WTC11 (cell line): Measurements from ENCODE around the gene VNN1. TPM values are rescaled to one million over a fixed set of nuclear protein-coding genes. Genes with fewer than 3 reads are reported as not detected.
"Not testable (repeated sequence)": the region's sequence is repeated elsewhere in the genome, so short reads cannot be mapped to it uniquely, and the experiment has no call there.

ENCODE experiments used
- ATAC-seq: fragments of 200-7000 bp; cut with Tn5 transposase; 2 replicates; pipeline ENCODE4 v1.10.0; 2021; ENCODE audit warnings: mild to moderate bottlenecking, moderate library complexity
- CTCF ChIA-PET: fragments of 300-600 bp; sonication (Branson Sonifier 250); formaldehyde crosslinking; loops from one replicate; lab custom pipeline; 2021; ENCODE audit warnings: antibody characterized with exemption; lab: Charles Lee
- POLR2A ChIA-PET: fragments of 350-600 bp; sonication (Branson Sonifier 250); formaldehyde crosslinking; loops from one replicate; lab custom pipeline; 2021; ENCODE audit warnings: antibody characterized with exemption; lab: Charles Lee
- DNase-seq: peaks from one replicate; pipeline ENCODE4 v3.0.0; 2021; ENCODE audit warnings: low spot score
- H3K27ac Mint-ChIP-seq: 2 replicates; pipeline ENCODE4 v1.8.0; 2021; ENCODE audit warnings: mixed read lengths
- H3K27me3 Mint-ChIP-seq: 2 replicates; pipeline ENCODE4 v1.8.0; 2021; ENCODE audit warnings: low read depth, mild to moderate bottlenecking, moderate library complexity, mixed read lengths
- H3K36me3 Mint-ChIP-seq: 2 replicates; pipeline ENCODE4 v1.8.0; 2021; ENCODE audit warnings: mixed read lengths
- H3K4me1 Mint-ChIP-seq: 2 replicates; pipeline ENCODE4 v1.8.0; 2022; ENCODE audit warnings: mixed read lengths
- H3K4me3 Mint-ChIP-seq: 2 replicates; pipeline ENCODE4 v1.8.0; 2021; ENCODE audit warnings: mild to moderate bottlenecking, moderate library complexity, mixed read lengths
- H3K9me3 Mint-ChIP-seq: 2 replicates; pipeline ENCODE4 v1.8.0; 2021; ENCODE audit warnings: mixed read lengths
- CREB1 ChIP-seq: sonication (generic); formaldehyde crosslinking; IDR thresholded peaks from 2 replicates; pipeline ENCODE4 v1.8.0; 2023; ENCODE audit warnings: mild to moderate bottlenecking, missing genetic modification reagents
- CREM ChIP-seq: sonication (generic); formaldehyde crosslinking; IDR thresholded peaks from 2 replicates; pipeline ENCODE4 v1.8.1; 2022; ENCODE audit warnings: mild to moderate bottlenecking, missing genetic modification reagents, moderate library complexity
- ESRRA ChIP-seq: sonication (generic); formaldehyde crosslinking; IDR thresholded peaks from 2 replicates; pipeline ENCODE4 v1.8.1; 2022; ENCODE audit warnings: mild to moderate bottlenecking, missing genetic modification reagents, borderline replicate concordance
- FOXJ3 ChIP-seq: sonication (generic); formaldehyde crosslinking; IDR thresholded peaks from 2 replicates; pipeline ENCODE4 v1.9.0; 2021; ENCODE audit warnings: missing genetic modification reagents, mild to moderate bottlenecking, borderline replicate concordance
- FOXP1 ChIP-seq: sonication (generic); formaldehyde crosslinking; IDR thresholded peaks from 2 replicates; pipeline ENCODE4 v1.8.0; 2022; ENCODE audit warnings: missing genetic modification reagents, mild to moderate bottlenecking, moderate library complexity, borderline replicate concordance
- GABPB1 ChIP-seq: sonication (generic); formaldehyde crosslinking; IDR thresholded peaks from 2 replicates; pipeline ENCODE4 v1.8.1; 2023; ENCODE audit warnings: mild to moderate bottlenecking, missing genetic modification reagents
- IRF2 ChIP-seq: sonication (generic); formaldehyde crosslinking; IDR thresholded peaks from 2 replicates; pipeline ENCODE4 v1.8.0; 2022; ENCODE audit warnings: low read depth, missing genetic modification reagents, borderline replicate concordance
- JUN ChIP-seq: sonication (generic); formaldehyde crosslinking; IDR thresholded peaks from 2 replicates; pipeline ENCODE4 v1.8.0; 2023; ENCODE audit warnings: mild to moderate bottlenecking, missing genetic modification reagents
- KAT7 ChIP-seq: sonication (generic); formaldehyde crosslinking; IDR thresholded peaks from 2 replicates; pipeline ENCODE4 v1.8.1; 2023; ENCODE audit warnings: missing genetic modification reagents, mild to moderate bottlenecking, borderline replicate concordance
- NFE2L1 ChIP-seq: sonication (generic); formaldehyde crosslinking; IDR thresholded peaks from 2 replicates; pipeline ENCODE4 v1.8.1; 2023; ENCODE audit warnings: missing genetic modification reagents
- NR1H2 ChIP-seq: sonication (generic); formaldehyde crosslinking; IDR thresholded peaks from 2 replicates; pipeline ENCODE4 v1.9.0; 2021; ENCODE audit warnings: mild to moderate bottlenecking, moderate library complexity, missing genetic modification reagents
- RORB ChIP-seq: fragments of 250-450 bp; sonication (Bioruptor Pico); IDR thresholded peaks from 2 replicates; pipeline ENCODE4 v1.9.0; 2021; ENCODE audit warnings: mild to moderate bottlenecking
- ZNF317 ChIP-seq: sonication (generic); formaldehyde crosslinking; IDR thresholded peaks from 2 replicates; pipeline ENCODE4 v1.8.1; 2023; ENCODE audit warnings: low read depth, mild to moderate bottlenecking, moderate library complexity, missing genetic modification reagents, borderline replicate concordance
- total RNA-seq: library from RNA; stranded (reverse); gene quantifications from 3 replicates; pipeline ENCODE4 v1.2.3, GENCODE V29; 2021
- TF ChIP-seq, protein P1 (sequence below): sonication (generic); formaldehyde crosslinking; IDR thresholded peaks from 2 replicates; pipeline ENCODE4 v1.8.0; 2022; ENCODE audit warnings: mild to moderate bottlenecking, missing genetic modification reagents
- TF ChIP-seq, protein P2 (sequence below): fragments of 250-450 bp; sonication (Bioruptor Pico); conservative IDR thresholded peaks from 2 replicates; pipeline ENCODE4 v1.9.0; 2021; ENCODE audit warnings: mild to moderate bottlenecking
- TF ChIP-seq, protein P3 (sequence below): fragments of 250-450 bp; sonication (Bioruptor Pico); IDR thresholded peaks from 2 replicates; pipeline ENCODE4 v2.1.2; 2022; ENCODE audit warnings: mild to moderate bottlenecking, moderate library complexity
- TF ChIP-seq, protein P4 (sequence below): sonication (generic); formaldehyde crosslinking; IDR thresholded peaks from 2 replicates; pipeline ENCODE4 v1.8.0; 2023; ENCODE audit warnings: mild to moderate bottlenecking, missing genetic modification reagents
- TF ChIP-seq, protein P5 (sequence below): sonication (generic); formaldehyde crosslinking; IDR thresholded peaks from 2 replicates; pipeline ENCODE4 v1.8.1; 2022; ENCODE audit warnings: low read depth, missing genetic modification reagents, borderline replicate concordance

The VNN1 gene
- total RNA-seq, 1 experiment from 2014 or later = 0.04 TPM

DNA sequence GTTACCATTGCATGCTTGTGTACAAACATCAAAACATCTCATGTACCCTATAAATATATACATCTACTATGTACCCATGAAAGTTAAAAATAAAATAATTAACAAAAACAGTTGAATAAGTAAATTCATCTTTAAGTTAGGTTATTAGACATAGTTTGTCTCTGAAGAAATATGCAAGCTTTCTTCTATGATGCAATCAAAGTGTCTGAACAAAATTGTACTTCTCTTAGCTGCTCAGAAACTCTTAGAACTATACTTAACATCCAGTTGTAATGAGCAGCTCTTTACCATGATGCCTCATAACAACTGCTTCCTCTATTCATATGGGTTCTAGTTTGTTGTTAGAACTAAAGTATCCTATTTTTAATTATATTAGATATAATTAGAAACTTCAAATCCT lies 5.9 kb downstream of the VNN1 start:
- ChIA-PET CTCF (no interaction called here), POLR2A (no interaction called here)
- H3K27me3 Mint-ChIP-seq = no peaks in the 10 kb centered on the region
- no peaks in the 10 kb centered on the region for H3K4me1 Mint-ChIP-seq
- no peak overlapping the region for H3K27ac Mint-ChIP-seq
- ATAC-seq = no peak
- no peak overlapping the region for H3K4me3 Mint-ChIP-seq
- H3K9me3 Mint-ChIP-seq = peaks cover 17% of the 10 kb centered on the region
- no peak for DNase-seq
- no peak for TF ChIP-seq GABPB1
- no peak for TF ChIP-seq NR1H2
- no peak for TF ChIP-seq FOXP1 (CRISPR knock-in tag)
- H3K36me3 Mint-ChIP-seq = peaks cover 8% of the 10 kb centered on the region; the same call in 1 of the 2 replicates

DNA sequence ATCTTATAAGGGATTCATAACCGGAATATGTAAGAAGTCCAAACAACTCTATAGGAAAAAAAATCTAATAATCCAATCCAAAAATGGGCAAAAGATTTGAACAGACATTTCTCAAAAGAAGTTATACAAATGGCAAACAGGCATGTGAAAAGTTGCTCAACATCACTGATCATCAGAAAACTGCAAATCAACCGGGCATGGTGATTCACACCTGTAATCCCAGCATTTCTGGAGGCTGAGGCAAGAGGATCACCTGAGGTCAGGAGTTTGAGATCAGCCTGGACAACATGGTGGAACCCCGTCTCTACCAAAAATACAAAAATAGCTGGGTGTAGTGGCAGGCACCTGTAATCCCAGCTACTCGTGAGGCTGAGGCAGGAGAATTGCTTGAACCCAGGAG lies 7.1 kb downstream of the VNN1 start:
- CTCF ChIA-PET = not testable (repeated sequence)

DNA sequence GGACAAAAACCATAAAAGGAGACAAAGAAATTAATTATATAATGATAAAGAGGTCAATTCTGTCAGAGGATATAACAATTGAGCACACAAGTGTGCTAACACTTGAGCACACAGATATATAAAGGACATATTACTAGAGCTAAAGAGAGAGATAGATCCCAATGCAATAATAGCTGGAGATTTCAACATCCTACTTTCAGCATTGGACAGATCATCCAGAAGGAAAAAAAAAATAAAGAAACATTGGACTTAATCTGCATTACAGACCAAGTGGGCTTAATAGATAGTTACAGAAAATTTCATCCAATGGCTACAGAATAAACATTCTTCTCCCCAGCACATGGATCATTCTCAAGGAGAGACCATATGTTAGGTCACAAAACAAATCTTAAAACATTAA lies 9.9 kb downstream of the VNN1 start:
- ChIA-PET POLR2A (no interaction called here), CTCF (no interaction called here)
- peaks cover 8% of the 10 kb centered on the region; the same call in 1 of the 2 replicates for H3K36me3 Mint-ChIP-seq
- no peak overlapping the region for H3K27ac Mint-ChIP-seq
- H3K4me3 Mint-ChIP-seq = no peak overlapping the region
- DNase-seq (no peak), ATAC-seq (no peak)
- TF ChIP-seq NFE2L1 (no peak), KAT7 (no peak)
- TF ChIP-seq, protein P1, sequence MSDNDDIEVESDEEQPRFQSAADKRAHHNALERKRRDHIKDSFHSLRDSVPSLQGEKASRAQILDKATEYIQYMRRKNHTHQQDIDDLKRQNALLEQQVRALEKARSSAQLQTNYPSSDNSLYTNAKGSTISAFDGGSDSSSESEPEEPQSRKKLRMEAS (CRISPR knock-in tag) = no peak
- TF ChIP-seq, protein P2, sequence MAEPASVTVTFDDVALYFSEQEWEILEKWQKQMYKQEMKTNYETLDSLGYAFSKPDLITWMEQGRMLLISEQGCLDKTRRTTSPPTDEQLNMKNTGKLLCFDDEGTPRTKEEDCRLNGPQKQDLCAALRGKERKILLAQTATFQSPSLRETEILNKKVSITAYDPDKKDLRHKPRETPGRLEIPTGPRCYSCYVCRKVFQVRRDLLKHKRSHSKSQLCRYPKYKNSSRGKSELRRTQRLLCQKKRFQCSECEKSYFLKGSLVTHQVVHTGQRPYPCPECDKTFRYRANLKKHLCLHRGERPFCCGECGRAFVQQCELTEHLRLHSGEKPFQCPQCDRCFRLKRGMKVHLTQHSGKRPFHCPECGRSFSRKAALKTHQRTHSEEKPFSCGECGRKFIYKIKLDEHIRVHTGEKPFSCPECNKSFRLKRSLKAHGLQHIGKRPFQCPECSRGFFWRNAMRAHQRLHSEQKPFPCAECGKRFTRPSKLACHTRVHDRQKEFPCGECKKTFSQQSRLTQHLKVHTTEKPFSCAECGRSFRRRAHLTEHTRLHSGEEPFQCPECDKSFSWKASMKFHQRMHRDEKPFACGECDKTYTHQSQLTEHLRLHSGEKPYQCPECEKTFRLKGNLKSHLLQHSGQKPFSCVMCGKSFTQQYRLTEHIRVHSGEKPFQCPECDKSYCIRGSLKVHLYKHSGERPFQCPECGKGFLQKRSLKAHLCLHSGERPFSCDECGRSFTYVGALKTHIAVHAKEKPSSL (CRISPR knock-in tag) = no peak
- H3K9me3 Mint-ChIP-seq = peaks cover 17% of the 10 kb centered on the region
- H3K27me3 Mint-ChIP-seq = no peaks in the 10 kb centered on the region; the same call in 1 of the 2 replicates
- H3K4me1 Mint-ChIP-seq = no peaks in the 10 kb centered on the region

More for the DNA sequence above, 7.1 kb downstream of the VNN1 start:
- ATAC-seq, H3K4me3 Mint-ChIP-seq, H3K27me3 Mint-ChIP-seq, H3K36me3 Mint-ChIP-seq, POLR2A ChIA-PET, H3K27ac Mint-ChIP-seq, H3K4me1 Mint-ChIP-seq, DNase-seq: not testable (repeated sequence)
- peaks cover 17% of the 10 kb centered on the region for H3K9me3 Mint-ChIP-seq

DNA sequence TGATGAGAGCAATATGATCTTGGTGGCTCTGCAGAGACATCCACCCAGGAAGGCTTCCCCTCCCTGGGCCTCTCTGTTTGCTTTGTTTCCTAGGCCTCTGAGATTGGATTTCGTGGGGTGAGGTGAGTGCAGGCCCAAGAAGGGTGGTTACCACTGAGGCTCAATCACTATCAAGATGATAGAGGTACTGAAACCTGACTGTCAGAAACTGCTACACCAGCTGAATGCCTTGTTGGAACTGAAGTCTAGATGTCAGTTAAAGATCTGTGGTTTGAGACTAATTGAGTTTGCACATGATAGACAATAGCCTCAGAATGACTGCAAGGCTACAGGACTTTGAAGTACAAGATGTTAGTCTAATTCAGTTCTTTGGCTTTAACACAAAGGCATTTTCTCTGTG lies 15.2 kb downstream of the VNN1 start:
- ATAC-seq (no peak), DNase-seq (no peak)
- H3K9me3 Mint-ChIP-seq = peaks cover 10% of the 10 kb centered on the region
- H3K4me3 Mint-ChIP-seq = no peak overlapping the region
- H3K36me3 Mint-ChIP-seq = peaks cover 9% of the 10 kb centered on the region
- H3K4me1 Mint-ChIP-seq = no peaks in the 10 kb centered on the region
- no peak overlapping the region for H3K27ac Mint-ChIP-seq
- H3K27me3 Mint-ChIP-seq = no peaks in the 10 kb centered on the region; the same call in 1 of the 2 replicates
- CTCF ChIA-PET = no interaction called here
- POLR2A ChIA-PET = no interaction called here
- TF ChIP-seq ZNF317 (CRISPR knock-in tag) = no peak
- TF ChIP-seq RORB (CRISPR knock-in tag) = no peak
- TF ChIP-seq, protein P3, sequence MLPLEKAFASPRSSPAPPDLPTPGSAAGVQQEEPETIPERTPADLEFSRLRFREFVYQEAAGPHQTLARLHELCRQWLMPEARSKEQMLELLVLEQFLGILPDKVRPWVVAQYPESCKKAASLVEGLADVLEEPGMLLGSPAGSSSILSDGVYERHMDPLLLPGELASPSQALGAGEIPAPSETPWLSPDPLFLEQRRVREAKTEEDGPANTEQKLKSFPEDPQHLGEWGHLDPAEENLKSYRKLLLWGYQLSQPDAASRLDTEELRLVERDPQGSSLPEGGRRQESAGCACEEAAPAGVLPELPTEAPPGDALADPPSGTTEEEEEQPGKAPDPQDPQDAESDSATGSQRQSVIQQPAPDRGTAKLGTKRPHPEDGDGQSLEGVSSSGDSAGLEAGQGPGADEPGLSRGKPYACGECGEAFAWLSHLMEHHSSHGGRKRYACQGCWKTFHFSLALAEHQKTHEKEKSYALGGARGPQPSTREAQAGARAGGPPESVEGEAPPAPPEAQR (CRISPR knock-in tag) = no peak
- TF ChIP-seq FOXJ3 (CRISPR knock-in tag) = no peak
- TF ChIP-seq JUN (CRISPR knock-in tag) = no peak
- TF ChIP-seq CREB1 (CRISPR knock-in tag) = no peak
- no peak for TF ChIP-seq ESRRA (CRISPR knock-in tag)
- TF ChIP-seq CREM (CRISPR knock-in tag) = no peak
- no peak for TF ChIP-seq IRF2 (CRISPR knock-in tag)
- TF ChIP-seq, protein P4, sequence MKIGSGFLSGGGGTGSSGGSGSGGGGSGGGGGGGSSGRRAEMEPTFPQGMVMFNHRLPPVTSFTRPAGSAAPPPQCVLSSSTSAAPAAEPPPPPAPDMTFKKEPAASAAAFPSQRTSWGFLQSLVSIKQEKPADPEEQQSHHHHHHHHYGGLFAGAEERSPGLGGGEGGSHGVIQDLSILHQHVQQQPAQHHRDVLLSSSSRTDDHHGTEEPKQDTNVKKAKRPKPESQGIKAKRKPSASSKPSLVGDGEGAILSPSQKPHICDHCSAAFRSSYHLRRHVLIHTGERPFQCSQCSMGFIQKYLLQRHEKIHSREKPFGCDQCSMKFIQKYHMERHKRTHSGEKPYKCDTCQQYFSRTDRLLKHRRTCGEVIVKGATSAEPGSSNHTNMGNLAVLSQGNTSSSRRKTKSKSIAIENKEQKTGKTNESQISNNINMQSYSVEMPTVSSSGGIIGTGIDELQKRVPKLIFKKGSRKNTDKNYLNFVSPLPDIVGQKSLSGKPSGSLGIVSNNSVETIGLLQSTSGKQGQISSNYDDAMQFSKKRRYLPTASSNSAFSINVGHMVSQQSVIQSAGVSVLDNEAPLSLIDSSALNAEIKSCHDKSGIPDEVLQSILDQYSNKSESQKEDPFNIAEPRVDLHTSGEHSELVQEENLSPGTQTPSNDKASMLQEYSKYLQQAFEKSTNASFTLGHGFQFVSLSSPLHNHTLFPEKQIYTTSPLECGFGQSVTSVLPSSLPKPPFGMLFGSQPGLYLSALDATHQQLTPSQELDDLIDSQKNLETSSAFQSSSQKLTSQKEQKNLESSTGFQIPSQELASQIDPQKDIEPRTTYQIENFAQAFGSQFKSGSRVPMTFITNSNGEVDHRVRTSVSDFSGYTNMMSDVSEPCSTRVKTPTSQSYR (CRISPR knock-in tag) = no peak
- TF ChIP-seq, protein P5, sequence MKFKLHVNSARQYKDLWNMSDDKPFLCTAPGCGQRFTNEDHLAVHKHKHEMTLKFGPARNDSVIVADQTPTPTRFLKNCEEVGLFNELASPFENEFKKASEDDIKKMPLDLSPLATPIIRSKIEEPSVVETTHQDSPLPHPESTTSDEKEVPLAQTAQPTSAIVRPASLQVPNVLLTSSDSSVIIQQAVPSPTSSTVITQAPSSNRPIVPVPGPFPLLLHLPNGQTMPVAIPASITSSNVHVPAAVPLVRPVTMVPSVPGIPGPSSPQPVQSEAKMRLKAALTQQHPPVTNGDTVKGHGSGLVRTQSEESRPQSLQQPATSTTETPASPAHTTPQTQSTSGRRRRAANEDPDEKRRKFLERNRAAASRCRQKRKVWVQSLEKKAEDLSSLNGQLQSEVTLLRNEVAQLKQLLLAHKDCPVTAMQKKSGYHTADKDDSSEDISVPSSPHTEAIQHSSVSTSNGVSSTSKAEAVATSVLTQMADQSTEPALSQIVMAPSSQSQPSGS (CRISPR knock-in tag) = no peak
